ENCODE measurements around the gene IGSF22. TPM values are rescaled to one million over a fixed set of nuclear protein-coding genes. Genes with fewer than 3 reads are reported as not detected.

Gene IGSF22
- total and polyA plus RNA-seq, 2 of the 8 experiments (the other 6 are each of a cell fraction or from before 2014, with no cell fraction given): 0.14 TPM; not detected in 1

DNA sequence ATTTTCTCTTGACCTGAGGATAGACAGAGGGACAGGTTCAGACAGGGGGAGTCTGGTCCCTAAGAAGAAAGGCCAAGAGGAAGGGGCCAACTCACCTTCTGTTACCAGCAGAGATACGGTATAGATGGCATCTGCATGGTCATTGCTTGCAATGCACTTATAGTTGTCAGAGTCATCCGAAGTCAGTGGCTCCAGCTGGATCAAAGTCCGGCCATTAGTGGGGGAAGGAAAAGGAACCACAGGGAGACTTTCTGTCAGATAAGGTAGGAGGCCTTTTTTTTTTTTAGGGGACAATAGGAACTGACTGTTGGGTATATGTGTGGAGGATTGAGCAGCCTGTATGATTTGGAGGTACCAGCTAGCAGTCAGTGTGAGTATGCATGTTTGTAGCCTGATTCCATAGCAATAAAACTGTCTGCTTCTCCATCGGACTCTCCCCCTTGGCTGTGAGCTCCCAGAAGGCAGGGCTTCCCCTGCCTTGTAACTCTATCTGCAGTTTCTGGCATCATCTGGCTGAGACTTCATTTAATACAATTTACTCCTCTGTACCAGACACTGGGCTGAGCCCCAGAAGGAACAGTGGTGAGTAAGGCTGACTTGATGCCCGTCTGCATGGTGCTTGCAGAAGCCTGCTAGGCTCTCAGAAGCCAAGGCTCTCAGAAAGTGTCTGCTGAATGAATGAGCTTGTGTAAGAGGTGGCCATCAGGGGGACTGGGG is 5.7 kb downstream of the IGSF22 start (continued):
- no peak for TF ChIP-seq BACH1 (IDR thresholded peaks at IDR 0.05; ENCODE audit: low read length)
- TF ChIP-seq NRF1 (IDR thresholded peaks at IDR 0.05; ENCODE audit: low read depth, low read length): no peak
- no peak for TF ChIP-seq TCF12 (IDR thresholded peaks at IDR 0.05; ENCODE audit: low read depth, low read length)
